A172 (cell line): ENCODE data around the gene PPIP5K1. TPM values are rescaled to one million over a fixed set of nuclear protein-coding genes. Genes with fewer than 3 reads are reported as not detected.

Source experiments
- DNase-seq: peaks from one replicate; pipeline ENCODE4 v3.0.0-alpha.2; 2015; ENCODE audit warnings: low spot score
- total RNA-seq: library from RNA; depleted of rRNA; stranded (reverse); fragments of >200 nt; shearing (Covaris generic); gene quantifications from 2 replicates; pipeline ENCODE4 v1.2.3, GENCODE V29; 2014; rRNA removed

The PPIP5K1 gene
- total RNA-seq, 1 experiment from 2014 or later, result 5.5 TPM

DNA sequence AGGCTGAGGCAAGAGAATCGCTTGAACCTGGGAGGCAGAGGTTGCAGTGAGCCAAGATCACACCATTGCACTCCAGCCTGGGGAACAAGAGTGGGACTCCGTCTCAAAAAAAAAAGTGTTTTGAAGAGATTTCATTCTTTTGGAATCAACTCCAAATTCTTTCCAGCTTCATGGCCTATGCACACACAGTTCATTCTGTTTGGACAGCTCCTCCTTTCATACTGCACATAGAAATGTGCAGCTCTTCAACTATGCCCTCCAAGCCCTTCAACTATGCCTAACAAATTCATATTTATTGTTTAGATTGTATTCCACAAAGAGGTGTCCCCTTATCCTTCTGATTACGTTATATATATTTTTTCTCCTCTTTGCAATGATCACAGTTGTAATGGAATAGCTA is 101.2 kb downstream of the PPIP5K1 start:
- no peak for DNase-seq

DNA sequence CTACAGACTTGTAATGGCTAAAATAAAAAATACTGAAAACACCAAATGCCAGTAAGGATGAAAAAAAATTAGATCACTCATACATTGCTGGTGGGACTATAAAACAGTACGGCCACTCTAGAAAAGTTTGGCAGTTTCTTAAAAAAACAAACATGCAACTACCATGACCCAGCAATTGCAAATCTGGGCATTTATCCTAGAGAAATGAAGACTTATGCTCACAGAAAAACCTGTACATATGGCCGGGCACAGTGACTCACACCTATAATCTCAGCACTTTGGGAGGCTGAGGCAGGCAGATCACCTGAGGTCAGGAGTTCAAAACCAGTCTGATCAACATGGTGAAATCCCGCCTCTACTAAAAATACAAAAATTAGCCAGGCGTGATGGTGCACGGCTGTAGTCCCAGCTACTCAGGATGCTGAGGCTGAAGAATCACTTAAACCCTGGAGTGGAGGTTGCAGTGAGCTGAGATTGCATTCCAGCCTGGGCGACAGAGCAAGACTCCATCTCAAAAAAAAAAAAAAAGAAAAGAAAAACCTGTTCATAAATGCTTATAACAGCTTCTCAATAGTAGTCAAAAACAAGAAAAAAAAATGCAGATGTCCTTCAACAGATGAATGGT is 102.6 kb downstream of the PPIP5K1 start:
- no peak for DNase-seq

- no peak for DNase-seq
These were observed 105.6 kb downstream of the PPIP5K1 start for GRCh38 chr15:43484455-43484854.

Other genes starting within 250 kb of the PPIP5K1 start
- gene ZSCAN29, start 219.2 kb downstream of the PPIP5K1 start, total RNA-seq, result 3.4 and 6.6 TPM in 2 replicates
- gene TUBGCP4, start 219.1 kb downstream of the PPIP5K1 start, total RNA-seq, result 9.0 and 11.2 TPM in 2 replicates
- gene TP53BP1, start 97.1 kb downstream of the PPIP5K1 start, total RNA-seq, result 42.3 and 43.7 TPM in 2 replicates
- 45.0 and 53.1 TPM in 2 replicates for gene MAP1A, start 72.6 kb downstream of the PPIP5K1 start, total RNA-seq
- not detected in 2 replicates for gene CKMT1B, start 3.8 kb upstream of the PPIP5K1 start, total RNA-seq
- gene STRC, start 28.6 kb upstream of the PPIP5K1 start, total RNA-seq, result not detected in 2 replicates
- gene CATSPER2, start 58.6 kb upstream of the PPIP5K1 start, total RNA-seq, result 0.47 and 0.60 TPM in 2 replicates
- not detected in 2 replicates for gene CKMT1A, start 103.7 kb upstream of the PPIP5K1 start, total RNA-seq
- 187 and 217 TPM in 2 replicates for gene PDIA3, start 156.2 kb upstream of the PPIP5K1 start, total RNA-seq
- 3.6 and 6.1 TPM in 2 replicates for gene ELL3, start 186.8 kb upstream of the PPIP5K1 start, total RNA-seq
- gene SERF2, start 202.1 kb upstream of the PPIP5K1 start, total RNA-seq, result 361 and 697 TPM in 2 replicates
- gene SERINC4, start 210.0 kb upstream of the PPIP5K1 start, total RNA-seq, result not detected in 2 replicates
- gene HYPK, start 210.4 kb upstream of the PPIP5K1 start, total RNA-seq, result 11.4 and 24.3 TPM in 2 replicates
- 34.3 and 34.5 TPM in 2 replicates for gene MFAP1, start 234.5 kb upstream of the PPIP5K1 start, total RNA-seq
- gene WDR76, start 236.8 kb upstream of the PPIP5K1 start, total RNA-seq, result 36.0 and 51.1 TPM in 2 replicates